MV-4-11 (cell line): Measurements from ENCODE around the gene ANKRD39.

Experiments
- DNase-seq: peaks from one replicate; lab custom pipeline; 2025; lab: John Stamatoyannopoulos, UW

ANKRD39 gene

GRCh38 chr2:96853321-96853720, 4.5 kb downstream of the ANKRD39 start:
- no peak for DNase-seq

GRCh38 chr2:96852667-96853066, 5.1 kb downstream of the ANKRD39 start:
- no peak for DNase-seq

GRCh38 chr2:96848264-96848663, 9.6 kb downstream of the ANKRD39 start:
- DNase-seq: peak; percentile 72

- peak; percentile 57 for DNase-seq
Observed at GRCh38 chr2:96847586-96847985, 10.2 kb downstream of the ANKRD39 start.

GRCh38 chr2:96846825-96847224, 11.0 kb downstream of the ANKRD39 start:
- DNase-seq: no peak

GRCh38 chr2:96844405-96844808, 13.4 kb downstream of the ANKRD39 start:
- DNase-seq: no peak

- no peak for DNase-seq
Observed at GRCh38 chr2:96843538-96844268, 14.1 kb downstream of the ANKRD39 start, which contains the start of gene ANKRD23. Gene ANKRD23 (minus strand): TSS chr2:96844021. CDS start chr2:96843992, 29 bp downstream.

GRCh38 chr2:96842600-96842999, 15.2 kb downstream of the ANKRD39 start:
- no peak for DNase-seq

GRCh38 chr2:96841701-96842495, 15.9 kb downstream of the ANKRD39 start:
- DNase-seq: no peak

- DNase-seq: no peak
Observed at GRCh38 chr2:96839875-96840850, 17.7 kb downstream of the ANKRD39 start.

GRCh38 chr2:96839293-96839874, 18.4 kb downstream of the ANKRD39 start:
- DNase-seq: no peak

GRCh38 chr2:96838345-96839292, 19.2 kb downstream of the ANKRD39 start:
- no peak for DNase-seq

GRCh38 chr2:96837575-96837974, 20.2 kb downstream of the ANKRD39 start:
- no peak for DNase-seq

GRCh38 chr2:96835830-96836229, 22.0 kb downstream of the ANKRD39 start:
- no peak for DNase-seq

- DNase-seq: no peak
Observed at GRCh38 chr2:96832754-96833507, 24.9 kb downstream of the ANKRD39 start.

- DNase-seq: no peak
Observed at GRCh38 chr2:96832408-96832753, 25.4 kb downstream of the ANKRD39 start.

- no peak for DNase-seq
Observed at GRCh38 chr2:96831679-96832078, 26.1 kb downstream of the ANKRD39 start.

- no peak for DNase-seq
Observed at GRCh38 chr2:96830044-96830562, 27.7 kb downstream of the ANKRD39 start.

GRCh38 chr2:96828874-96829273, 28.9 kb downstream of the ANKRD39 start:
- DNase-seq: no peak

- DNase-seq: no peak
Observed at GRCh38 chr2:96828436-96828835, 29.4 kb downstream of the ANKRD39 start.
